Psoas muscle (tissue), 8 donors: Measurements from ENCODE around the gene KIAA1958. TPM values are rescaled to one million over a fixed set of nuclear protein-coding genes. Genes with fewer than 3 reads are reported as not detected.

Experiments
- ATAC-seq, 4 donors: fragments of 200-7000 bp; cut with Tn5 transposase; one replicate each; pipeline ENCODE4 v1.9.1; 2020; ENCODE audit warnings: moderate library complexity in 3 of 4, mild to moderate bottlenecking in 2 of 4
- DNase-seq, 2 donors: peaks; one replicate each; pipeline ENCODE4 v3.0.0-alpha.2; 2020
- H3K27ac ChIP-seq: fragments of 200-600 bp; one replicate; pipeline ENCODE4 v1.8.0; 2022
- H3K27me3 ChIP-seq, 3 donors: fragments of 200-600 bp in 1 of 3; one replicate each; pipeline versions ENCODE4 v1.6.1 to v1.8.0; 2013 to 2022; ENCODE audit warnings: low read length in 2 of 3, mild to moderate bottlenecking in 2 of 3, moderate library complexity in 1 of 3; ENCODE audit not compliant: insufficient read depth in 3 of 3
- H3K36me3 ChIP-seq, 2 donors: fragments of 200-600 bp in 1 of 2; one replicate each; pipeline versions ENCODE4 v1.6.1 to v1.8.0; 2013 to 2022; ENCODE audit warnings: low read depth in 1 of 2, mild to moderate bottlenecking in 1 of 2, moderate library complexity in 1 of 2; ENCODE audit not compliant: insufficient read depth in 1 of 2
- H3K4me1 ChIP-seq: fragments of 200-600 bp; one replicate; pipeline ENCODE4 v1.8.0; 2022
- H3K4me3 ChIP-seq: fragments of 200-600 bp; one replicate; pipeline ENCODE4 v1.8.0; 2022; ENCODE audit warnings: mild to moderate bottlenecking
- H3K9me3 ChIP-seq: fragments of 200-600 bp; one replicate; pipeline ENCODE4 v1.8.0; 2022
- WGBS, 3 donors: extraction: QIAGEN DNeasy Blood & Tissue Kit; methylation state at CpG; one replicate each; pipeline versions ENCODE4 v1.1.6 to v1.1.7; 2013; 5-methylcytosine and 5-hydroxymethylcytosine counted together
- intact Hi-C, 2 donors: fragments of 100-400 bp; cut with DNase I; formaldehyde crosslinking; loops; one replicate each; pipeline versions ENCODE4 v1.11.0 to v1.14.2; 2022
- polyA plus RNA-seq, 3 donors: library from polyadenylated mRNA; stranded (reverse); fragments of 200-250 nt; gene quantifications; one replicate each; pipeline ENCODE4 v1.2.3, GENCODE V29; 2013
- total RNA-seq, 4 donors: library from RNA; stranded (reverse); fragmentation: NEBNext Ultra II Directional in 2 of 4; extraction: Animal tissue kit (Norgen Biotek cat#: 25700) in 2 of 4; gene quantifications; one replicate each; pipeline versions ENCODE4 v1.2.1 to v1.2.4, GENCODE V29; 2021 to 2023
- TF ChIP-seq, protein P1 (sequence below): fragments of 200-600 bp; IDR thresholded peaks from one replicate; pipeline ENCODE4 v1.8.0; 2022; ENCODE audit warnings: antibody characterized with exemption
- donor health status: healthy with polysubstance abuse.
- donor health status: DM: no; HTN: no; CAD: no; lungs with moderate emphysema.
- donor health status: Bipolar disorder and iron deficiency.
- donor health status: healthy.
- donor health status: DM: yes; HTN: yes; CAD: no.
- donor health status: DM: no; HTN: no; CAD: no.
- donor health status: DM: no; HTN: no; CAD: no.
- donor health status: DM: yes; HTN: yes; CAD: no.

KIAA1958 gene
- total and polyA plus RNA-seq, 7 donors = 0.56 to 4.1 (median 1.5) TPM

DNA sequence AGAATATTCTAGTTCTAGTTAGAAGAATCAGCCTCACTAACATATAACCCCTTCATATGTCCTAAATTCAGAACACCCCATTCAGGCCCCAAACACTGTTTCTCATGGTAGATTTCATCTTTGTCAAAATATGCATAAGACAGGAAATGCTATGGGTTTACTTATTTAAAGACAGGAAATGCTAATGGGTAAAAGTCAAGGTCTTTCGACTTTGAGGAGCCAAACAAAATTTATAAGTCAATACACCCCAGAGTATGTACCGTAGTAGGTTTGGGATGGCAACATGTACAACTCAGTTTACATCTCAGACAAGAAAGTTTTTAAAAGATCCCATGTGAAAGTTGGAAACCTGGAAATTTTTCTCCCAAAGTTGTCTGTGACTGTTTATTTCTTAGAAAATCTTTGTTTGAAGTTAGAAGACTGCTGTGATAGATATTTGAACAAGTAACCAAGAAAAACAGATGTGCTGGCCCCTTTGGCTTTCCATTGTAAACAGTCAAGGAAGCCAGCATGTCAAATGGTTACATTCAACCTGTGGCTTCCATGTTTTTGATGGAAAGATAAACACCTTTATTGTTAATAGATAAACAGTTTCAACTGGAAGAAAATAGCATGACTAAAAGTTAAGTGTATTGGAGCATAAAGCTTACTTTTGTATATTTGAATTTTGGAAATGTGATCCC, 129.1 kb downstream of the KIAA1958 start:
- Histone ChIP-seq H3K36me3 (no peaks in the 10 kb centered on the region), H3K4me1 (no peaks in the 10 kb centered on the region), H3K9me3 (no peaks in the 10 kb centered on the region), H3K4me3 (no peak overlapping the region), H3K27me3 (no peaks in the 10 kb centered on the region), H3K27ac (no peak overlapping the region)
- 62 to 83% (median 75%) methylated on average over 2 of the region's 2 CpGs for WGBS, 3 donors
- TF ChIP-seq, protein P1, sequence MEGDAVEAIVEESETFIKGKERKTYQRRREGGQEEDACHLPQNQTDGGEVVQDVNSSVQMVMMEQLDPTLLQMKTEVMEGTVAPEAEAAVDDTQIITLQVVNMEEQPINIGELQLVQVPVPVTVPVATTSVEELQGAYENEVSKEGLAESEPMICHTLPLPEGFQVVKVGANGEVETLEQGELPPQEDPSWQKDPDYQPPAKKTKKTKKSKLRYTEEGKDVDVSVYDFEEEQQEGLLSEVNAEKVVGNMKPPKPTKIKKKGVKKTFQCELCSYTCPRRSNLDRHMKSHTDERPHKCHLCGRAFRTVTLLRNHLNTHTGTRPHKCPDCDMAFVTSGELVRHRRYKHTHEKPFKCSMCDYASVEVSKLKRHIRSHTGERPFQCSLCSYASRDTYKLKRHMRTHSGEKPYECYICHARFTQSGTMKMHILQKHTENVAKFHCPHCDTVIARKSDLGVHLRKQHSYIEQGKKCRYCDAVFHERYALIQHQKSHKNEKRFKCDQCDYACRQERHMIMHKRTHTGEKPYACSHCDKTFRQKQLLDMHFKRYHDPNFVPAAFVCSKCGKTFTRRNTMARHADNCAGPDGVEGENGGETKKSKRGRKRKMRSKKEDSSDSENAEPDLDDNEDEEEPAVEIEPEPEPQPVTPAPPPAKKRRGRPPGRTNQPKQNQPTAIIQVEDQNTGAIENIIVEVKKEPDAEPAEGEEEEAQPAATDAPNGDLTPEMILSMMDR = no peak
- intact Hi-C loops = no loop called here
- DNase-seq = no peak
- ATAC-seq = no peak

DNA sequence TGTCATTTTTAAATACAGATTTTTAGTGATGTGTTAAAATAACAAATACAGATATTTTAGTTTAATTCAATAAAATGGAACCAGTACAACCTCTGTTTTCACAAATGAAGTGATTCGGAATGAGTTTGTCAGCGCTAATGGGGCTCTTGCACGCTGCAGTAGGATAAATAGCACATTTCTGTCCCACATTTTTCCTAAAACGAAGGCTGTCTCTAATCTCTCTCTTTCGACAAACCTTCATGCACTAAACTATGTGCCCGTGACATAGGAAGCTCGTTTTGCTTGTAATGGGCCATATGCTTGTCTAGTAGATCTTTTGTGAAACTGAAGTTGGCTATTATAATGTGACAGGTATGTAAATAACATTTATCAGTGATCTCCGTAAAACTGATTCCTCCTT, 130.7 kb downstream of the KIAA1958 start:
- TF ChIP-seq, protein P1 = no peak
- 84 to 89% (median 85%) methylated on average over 8 of the region's 8 CpGs for whole genome bisulfite sequencing, 3 donors
- ATAC-seq (no peak), DNase-seq (no peak)
- Histone ChIP-seq H3K4me1 (no peaks in the 10 kb centered on the region), H3K4me3 (no peak overlapping the region), H3K9me3 (no peaks in the 10 kb centered on the region), H3K36me3 (no peaks in the 10 kb centered on the region), H3K27me3 (no peaks in the 10 kb centered on the region), H3K27ac (no peak overlapping the region)
- intact Hi-C loops = no loop called here

DNA sequence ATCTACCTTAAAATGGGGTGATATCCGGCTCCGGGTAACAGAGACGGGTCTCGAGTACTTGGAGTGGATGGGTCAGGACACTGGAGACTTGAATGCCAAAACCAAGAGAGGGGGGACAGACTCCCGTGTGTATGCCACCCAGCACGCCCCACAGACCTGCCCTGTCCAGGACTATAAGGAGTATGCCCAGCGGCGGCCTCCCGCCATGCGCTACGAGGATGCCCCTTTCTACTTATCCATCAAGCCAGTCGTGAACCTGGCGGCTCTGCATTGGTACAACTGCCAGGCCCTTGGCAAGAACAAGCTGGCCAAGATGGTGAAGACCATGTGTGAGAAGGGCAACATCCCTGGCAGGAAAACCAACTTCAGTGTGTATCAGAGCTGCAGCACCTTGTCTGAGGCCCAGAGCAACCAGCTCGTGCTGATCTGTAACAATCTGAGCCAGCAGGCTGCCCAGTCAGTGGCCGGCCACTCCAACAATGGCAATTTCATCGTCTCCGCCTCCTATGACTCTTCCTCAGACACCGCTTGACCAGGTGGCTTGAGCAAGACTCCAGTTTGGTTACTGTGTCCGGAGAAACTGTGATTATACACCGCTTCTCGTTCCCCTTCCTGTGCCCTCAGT, 131.9 kb downstream of the KIAA1958 start:
- TF ChIP-seq, protein P1 = no peak
- H3K4me3 ChIP-seq = no peak overlapping the region
- 95 to 97% (median 96%) methylated on average over 21 of the region's 21 CpGs for WGBS, 3 donors
- H3K27ac ChIP-seq = no peak overlapping the region
- H3K9me3 ChIP-seq = no peaks in the 10 kb centered on the region
- no peaks in the 10 kb centered on the region for H3K27me3 ChIP-seq
- no peaks in the 10 kb centered on the region for H3K36me3 ChIP-seq
- intact Hi-C loops = no loop called here
- DNase-seq = no peak
- H3K4me1 ChIP-seq = no peaks in the 10 kb centered on the region
- no peak for ATAC-seq

DNA sequence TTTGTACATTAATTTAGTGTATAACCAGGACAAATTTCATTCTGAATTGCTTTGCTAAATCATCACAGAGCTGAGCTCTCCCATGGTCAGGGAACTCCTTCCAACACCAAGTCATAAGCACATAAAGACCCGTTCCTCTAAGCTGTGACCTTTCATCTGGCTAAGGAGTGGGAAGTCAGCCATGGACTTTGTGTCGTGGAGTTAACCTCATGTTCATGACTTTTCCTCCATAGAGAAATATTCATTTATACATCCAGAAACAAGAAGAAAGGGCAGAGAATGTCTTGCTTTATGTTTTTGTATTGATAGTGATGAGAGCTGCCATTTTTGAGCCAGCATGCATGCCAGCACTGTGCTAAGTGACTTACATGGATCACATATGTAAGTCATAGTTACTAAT, 133.8 kb downstream of the KIAA1958 start:
- H3K36me3 ChIP-seq = no peaks in the 10 kb centered on the region
- intact Hi-C loops = no loop called here
- no peaks in the 10 kb centered on the region for H3K27me3 ChIP-seq
- no peaks in the 10 kb centered on the region for H3K9me3 ChIP-seq
- no peak overlapping the region for H3K27ac ChIP-seq
- 30 to 59% (median 51%) methylated on average over 2 of the region's 2 CpGs for WGBS, 3 donors
- no peak for ATAC-seq
- TF ChIP-seq, protein P1 = no peak
- no peak for DNase-seq
- no peak overlapping the region for H3K4me3 ChIP-seq
- H3K4me1 ChIP-seq = no peaks in the 10 kb centered on the region
